ENCODE data around the gene SLC23A1.
"Not testable (repeated sequence)": the region's sequence is repeated elsewhere in the genome, so short reads cannot be mapped to it uniquely, and the experiment has no call there.

Gene SLC23A1

GRCh38 chr5:139383275-139383992, at the start of gene SLC23A1:
SLC23A1 (minus strand) TSS chr5:139383297; CDS start chr5:139383253, 44 bp downstream.
- no peak for DNase-seq (ENCODE audit: low spot score)

- DNase-seq (ENCODE audit: low spot score): no peak
Measured at GRCh38 chr5:139431706-139432105, 48.6 kb upstream of the SLC23A1 start.

DNA sequence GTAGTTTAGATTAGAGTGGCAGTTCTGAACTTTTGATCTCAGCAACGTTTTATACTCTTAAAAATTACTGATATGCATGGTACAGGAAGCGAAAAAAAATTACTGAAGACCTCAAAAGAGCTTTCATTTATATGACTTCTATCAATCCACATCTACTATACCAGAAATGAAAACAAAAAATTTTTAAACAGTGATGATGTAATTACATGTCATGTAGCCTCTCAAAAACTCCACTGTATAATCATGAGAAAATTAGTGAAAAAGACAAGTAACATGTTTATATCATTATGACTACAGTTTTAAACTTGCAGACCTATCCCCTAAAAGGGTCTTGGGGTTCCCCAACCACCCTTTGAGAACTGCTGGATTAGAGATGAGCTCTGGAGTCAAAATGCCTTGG, 46.9 kb upstream of the SLC23A1 start:
- DNase-seq (ENCODE audit: low spot score): no peak

DNA sequence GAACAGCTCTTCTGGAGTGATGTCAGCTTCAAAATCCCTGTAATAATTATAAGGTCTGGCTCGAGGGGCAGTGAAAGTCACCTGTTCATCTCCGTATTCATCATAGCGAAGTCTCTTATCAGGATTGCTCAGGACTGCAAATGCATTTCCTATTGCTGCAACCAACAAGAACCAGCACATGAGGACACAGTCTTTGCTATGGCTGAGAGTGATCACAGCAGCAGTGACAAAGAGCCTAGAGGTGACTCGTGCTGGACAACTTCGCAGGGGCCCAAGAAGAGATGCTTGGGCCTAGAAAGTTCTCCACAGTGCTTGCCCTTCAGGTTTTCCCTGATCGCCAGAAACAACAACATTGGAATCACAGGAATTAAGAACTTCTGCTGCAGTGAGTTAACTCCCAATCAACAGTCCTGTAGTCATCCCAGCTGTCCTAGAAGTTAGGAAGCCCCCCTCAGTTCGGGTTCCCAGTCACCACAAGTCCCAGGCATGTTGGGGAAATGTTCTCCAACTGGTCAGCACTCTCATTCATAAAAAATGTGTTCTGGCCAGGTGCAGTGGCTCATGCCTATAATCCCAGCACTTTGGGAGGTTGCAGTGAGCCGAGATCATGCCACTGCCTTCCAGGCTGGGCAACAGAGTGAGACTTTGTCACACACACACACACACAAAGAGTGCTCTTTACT, 43.2 kb upstream of the SLC23A1 start:
- DNase-seq (ENCODE audit: low spot score): no peak

GRCh38 chr5:139425497-139425896, 42.4 kb upstream of the SLC23A1 start:
- DNase-seq (ENCODE audit: low spot score): no peak

DNA sequence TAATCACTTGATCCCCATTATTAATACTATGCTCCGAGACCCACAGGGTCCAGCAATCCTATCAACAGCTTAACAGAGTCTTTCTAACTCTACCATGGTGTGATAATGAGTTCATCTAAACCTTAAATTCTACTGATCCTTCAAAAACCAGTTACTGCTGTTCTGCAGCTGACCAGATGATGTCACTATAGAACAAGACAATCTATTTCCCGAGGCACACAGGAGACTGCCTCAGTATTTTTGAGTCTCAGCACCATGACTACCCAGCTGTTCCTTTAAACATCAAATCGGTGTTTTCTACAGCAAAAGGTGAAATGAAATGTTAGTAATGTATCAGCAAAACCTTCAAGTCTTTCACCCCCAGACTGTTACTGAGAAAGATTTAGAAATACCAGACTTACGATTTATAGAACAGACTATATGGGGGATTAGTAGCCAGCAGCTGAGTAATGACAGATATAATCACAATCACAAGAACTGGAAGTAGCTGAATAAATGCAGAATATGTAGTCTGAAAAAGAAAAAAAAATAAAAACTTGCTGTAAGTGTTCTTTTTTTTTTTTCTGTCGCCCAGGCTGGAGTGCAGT, 39.3 kb upstream of the SLC23A1 start:
- DNase-seq (ENCODE audit: low spot score): no peak

DNA sequence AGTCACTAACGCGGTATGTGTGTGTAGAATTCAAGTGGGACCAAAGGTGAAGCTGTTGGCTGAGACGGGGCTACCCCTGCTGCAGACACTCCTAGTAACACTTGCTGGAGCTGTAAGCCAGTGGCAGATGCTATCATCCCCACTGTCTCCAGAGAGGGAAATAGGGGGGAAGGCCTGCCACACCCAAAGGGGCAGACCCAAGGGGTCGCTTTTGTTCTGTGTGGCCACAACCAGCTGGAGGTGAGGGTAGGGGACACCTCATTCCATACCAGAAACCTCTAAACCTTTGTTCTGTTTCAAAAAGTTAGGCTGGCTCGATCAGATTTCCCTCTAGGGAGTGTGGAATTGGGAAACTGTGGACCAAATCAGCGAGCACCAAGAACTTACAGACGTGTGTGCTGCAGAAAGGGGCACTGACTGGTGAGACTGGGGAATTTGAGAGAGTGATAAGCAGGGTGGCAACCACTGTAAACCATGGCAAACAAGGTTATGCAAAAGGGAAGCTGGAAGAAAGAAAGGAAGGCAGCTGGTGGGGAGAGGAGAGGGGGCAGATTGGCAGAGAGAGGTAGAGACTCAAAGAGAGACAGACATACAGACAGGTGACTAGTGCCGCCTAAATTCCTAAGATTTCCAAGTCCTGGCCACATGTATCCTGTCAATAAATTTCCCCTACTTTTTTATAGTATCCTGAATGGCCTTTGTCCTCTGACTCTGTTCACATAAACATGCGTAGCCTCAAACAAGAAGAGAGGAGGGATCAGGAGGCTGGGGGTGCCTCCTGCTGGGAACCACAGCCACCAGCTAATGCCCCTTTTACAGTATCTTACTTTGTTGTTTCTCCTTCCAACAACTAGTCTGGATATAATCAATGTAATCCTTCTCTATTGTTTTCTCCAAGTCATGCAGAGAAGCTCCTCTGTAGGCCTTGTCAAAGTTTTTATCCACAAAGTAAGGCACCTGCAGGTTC, 36.4 kb upstream of the SLC23A1 start:
- DNase-seq (ENCODE audit: low spot score): no peak

GRCh38 chr5:139418793-139419192, 35.7 kb upstream of the SLC23A1 start:
- no peak for DNase-seq (ENCODE audit: low spot score)

GRCh38 chr5:139417214-139417613, 34.1 kb upstream of the SLC23A1 start:
- no peak for DNase-seq (ENCODE audit: low spot score)

GRCh38 chr5:139416651-139417050, 33.6 kb upstream of the SLC23A1 start:
- no peak for DNase-seq (ENCODE audit: low spot score)

DNA sequence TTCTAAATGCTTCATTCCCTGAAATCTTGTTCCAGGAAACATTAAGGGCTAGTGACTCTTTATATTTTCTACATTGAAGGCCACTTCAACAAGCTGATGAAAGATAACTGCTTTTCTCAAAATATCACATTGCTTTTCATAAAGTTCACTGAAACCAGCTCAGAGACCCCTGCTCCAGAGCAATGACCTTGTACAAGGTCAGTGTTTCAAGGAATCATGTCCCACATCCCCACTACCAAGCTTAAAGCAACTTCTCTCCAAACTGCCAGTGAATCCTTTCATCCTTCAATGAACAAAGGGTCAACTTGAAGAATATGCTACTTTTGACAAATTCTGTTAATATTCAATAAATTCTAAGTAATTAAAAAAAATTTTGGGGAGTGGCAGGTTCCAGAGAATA, 32.8 kb upstream of the SLC23A1 start:
- no peak for DNase-seq (ENCODE audit: low spot score)

DNA sequence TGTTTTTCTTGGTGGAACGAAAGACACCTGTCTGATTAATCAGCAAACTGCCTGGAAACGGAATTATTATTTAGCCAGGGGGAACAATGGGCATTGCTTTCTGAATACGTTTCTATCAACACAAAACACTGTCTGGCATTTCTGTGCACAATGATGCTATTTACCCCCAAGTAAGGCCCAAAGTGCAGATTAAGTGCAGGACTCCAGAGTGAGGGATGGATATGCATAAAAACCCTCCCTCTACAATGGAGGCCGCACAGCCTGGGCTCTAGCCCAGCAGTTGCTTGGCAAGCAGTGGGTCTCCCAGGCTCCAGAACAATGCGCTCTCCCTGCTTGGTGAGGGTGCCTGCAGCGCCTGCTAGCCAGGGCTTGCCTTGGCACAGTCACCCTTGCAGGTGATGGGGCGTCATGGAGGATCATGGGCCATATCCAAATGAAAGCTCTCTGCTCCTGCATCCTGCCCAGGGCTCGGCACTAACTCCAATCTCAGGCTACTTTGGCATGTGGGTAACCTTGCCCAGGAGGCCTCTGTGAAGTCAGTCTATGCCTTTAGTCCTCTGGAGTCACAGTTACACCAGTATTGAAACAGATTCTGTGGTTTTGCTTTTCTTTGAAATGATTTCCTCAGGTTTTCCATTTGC, 32.2 kb upstream of the SLC23A1 start:
- DNase-seq (ENCODE audit: low spot score): no peak

DNA sequence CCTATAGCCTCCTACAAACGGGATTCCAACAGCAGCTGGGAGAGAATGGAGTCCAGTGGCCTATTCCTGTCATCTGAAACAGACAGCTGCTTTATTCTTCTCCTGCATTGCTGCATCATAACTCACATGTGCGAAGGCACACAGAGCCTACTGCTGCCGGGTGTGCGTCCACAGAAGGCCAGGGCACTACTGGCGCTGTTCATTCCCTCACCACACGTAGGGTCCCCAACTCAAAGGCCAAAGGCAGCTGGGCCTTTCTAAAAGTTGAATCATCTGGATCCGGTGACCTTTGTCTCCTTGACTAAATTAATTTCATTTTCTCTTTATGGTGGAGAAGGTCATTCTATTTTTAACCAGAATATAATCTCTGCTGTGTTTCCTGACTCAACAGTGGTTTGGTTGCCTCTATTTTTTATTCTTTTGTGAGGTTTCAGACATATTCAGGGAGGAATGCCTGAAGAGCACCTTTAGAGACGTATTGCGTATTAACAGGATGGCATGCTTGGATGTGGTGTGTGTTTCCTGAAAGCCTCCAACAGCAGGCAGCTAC, 31.6 kb upstream of the SLC23A1 start:
- DNase-seq (ENCODE audit: low spot score): no peak

- DNase-seq (ENCODE audit: low spot score): no peak
Measured at GRCh38 chr5:139413963-139414362, 30.9 kb upstream of the SLC23A1 start.

DNA sequence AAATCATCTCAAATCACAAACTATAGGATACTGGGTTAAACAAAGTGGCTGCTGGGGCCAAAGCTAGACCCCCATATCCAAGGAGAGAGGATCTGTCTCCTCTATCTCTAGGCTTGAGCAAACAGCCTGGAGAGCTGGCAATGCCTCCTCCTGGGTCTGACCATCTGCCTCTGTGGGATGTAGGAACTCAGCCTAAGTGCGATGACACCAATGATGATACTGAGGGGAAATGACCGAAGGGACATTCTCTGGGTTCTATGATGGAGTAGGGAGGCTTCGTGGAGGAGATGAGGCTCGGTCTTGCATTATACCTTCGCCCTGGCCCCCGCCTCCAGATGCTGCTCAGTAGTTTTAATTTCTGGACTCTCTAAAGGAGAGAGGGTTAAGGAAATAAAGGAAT, 30.1 kb upstream of the SLC23A1 start:
- DNase-seq (ENCODE audit: low spot score): no peak

GRCh38 chr5:139410993-139411828, 28.1 kb upstream of the SLC23A1 start:
- no peak for DNase-seq (ENCODE audit: low spot score)

- DNase-seq (ENCODE audit: low spot score): no peak
Measured at GRCh38 chr5:139410121-139410992, 27.3 kb upstream of the SLC23A1 start.

GRCh38 chr5:139409116-139409515, 26.0 kb upstream of the SLC23A1 start:
- not testable (repeated sequence) for DNase-seq (ENCODE audit: low spot score)

DNA sequence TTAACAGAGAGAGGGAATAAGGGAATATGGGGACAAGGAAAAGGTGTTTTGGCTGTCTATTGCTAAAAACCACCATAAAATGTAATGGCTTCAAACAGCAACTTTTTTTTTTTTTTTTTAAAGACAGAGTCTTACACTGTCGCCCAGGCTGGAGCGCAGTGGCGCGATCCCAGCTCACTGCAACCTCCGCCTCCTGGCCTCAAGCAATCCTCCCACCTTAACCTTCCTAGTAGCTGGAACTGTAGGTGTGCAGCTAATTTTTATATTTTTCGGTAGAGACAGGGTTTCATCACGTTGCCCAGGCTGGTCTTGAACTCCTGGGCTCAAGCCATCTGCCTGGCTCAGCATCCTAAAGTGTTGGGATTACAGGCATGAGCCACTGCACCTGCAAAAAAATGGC, 25.1 kb upstream of the SLC23A1 start:
- DNase-seq (ENCODE audit: low spot score): no peak
